GM06990 (cell line): ENCODE results near the gene YAF2.
"Not testable (repeated sequence)": the region's sequence is repeated elsewhere in the genome, so short reads cannot be mapped to it uniquely, and the experiment has no call there.

Experiments
- DNase-seq: peaks from one replicate; pipeline ENCODE4 v3.0.0-alpha.2; 2011; ENCODE audit not compliant: insufficient read length; ENCODE audit errors: extremely low read depth
- H3K27me3 ChIP-seq: replicated peaks from 2 replicates; pipeline ENCODE4 v1.6.0; 2011; ENCODE audit warnings: low read length; ENCODE audit not compliant: control insufficient read depth, insufficient read depth
- H3K36me3 ChIP-seq: 2 replicates; pipeline ENCODE4 v1.5.1; 2011; ENCODE audit warnings: low read length; ENCODE audit not compliant: control insufficient read depth, insufficient read depth
- H3K4me3 ChIP-seq: replicated peaks from 2 replicates; pipeline ENCODE4 v1.5.1; 2011; ENCODE audit warnings: low read depth, mild to moderate bottlenecking, control low read depth, low read length
- TF ChIP-seq, protein P1 (sequence below): IDR thresholded peaks from 2 replicates; pipeline ENCODE4 v1.5.1; 2011; ENCODE audit warnings: low read length, control low read depth, mild to moderate bottlenecking, inconsistent platforms; ENCODE audit not compliant: insufficient read depth, poor library complexity, severe bottlenecking

The YAF2 gene

DNA sequence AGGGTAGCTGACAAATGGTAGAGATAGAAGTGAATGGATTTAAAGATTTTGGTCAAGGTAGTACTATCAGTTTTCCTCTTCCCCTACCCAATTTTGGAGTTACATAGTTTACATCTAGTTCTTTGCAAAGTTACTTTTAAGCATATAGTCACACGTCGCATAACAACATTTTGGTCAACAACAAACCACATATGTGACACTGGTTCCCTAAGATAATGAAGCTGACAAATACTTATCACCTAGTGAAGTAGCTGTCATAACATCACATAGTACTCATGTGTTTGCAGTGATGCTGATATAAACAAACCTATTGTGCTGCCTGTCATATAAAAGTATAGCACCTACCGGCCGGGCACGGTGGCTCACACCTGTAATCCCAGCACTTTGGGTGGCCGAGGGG lies 45.4 kb downstream of the YAF2 start:
- DNase-seq: no peak
- TF ChIP-seq, protein P1, sequence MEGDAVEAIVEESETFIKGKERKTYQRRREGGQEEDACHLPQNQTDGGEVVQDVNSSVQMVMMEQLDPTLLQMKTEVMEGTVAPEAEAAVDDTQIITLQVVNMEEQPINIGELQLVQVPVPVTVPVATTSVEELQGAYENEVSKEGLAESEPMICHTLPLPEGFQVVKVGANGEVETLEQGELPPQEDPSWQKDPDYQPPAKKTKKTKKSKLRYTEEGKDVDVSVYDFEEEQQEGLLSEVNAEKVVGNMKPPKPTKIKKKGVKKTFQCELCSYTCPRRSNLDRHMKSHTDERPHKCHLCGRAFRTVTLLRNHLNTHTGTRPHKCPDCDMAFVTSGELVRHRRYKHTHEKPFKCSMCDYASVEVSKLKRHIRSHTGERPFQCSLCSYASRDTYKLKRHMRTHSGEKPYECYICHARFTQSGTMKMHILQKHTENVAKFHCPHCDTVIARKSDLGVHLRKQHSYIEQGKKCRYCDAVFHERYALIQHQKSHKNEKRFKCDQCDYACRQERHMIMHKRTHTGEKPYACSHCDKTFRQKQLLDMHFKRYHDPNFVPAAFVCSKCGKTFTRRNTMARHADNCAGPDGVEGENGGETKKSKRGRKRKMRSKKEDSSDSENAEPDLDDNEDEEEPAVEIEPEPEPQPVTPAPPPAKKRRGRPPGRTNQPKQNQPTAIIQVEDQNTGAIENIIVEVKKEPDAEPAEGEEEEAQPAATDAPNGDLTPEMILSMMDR: no peak
- Histone ChIP-seq H3K27me3 (no peaks in the 10 kb centered on the region), H3K4me3 (no peak overlapping the region), H3K36me3 (peaks cover 5% of the 10 kb centered on the region)

DNA sequence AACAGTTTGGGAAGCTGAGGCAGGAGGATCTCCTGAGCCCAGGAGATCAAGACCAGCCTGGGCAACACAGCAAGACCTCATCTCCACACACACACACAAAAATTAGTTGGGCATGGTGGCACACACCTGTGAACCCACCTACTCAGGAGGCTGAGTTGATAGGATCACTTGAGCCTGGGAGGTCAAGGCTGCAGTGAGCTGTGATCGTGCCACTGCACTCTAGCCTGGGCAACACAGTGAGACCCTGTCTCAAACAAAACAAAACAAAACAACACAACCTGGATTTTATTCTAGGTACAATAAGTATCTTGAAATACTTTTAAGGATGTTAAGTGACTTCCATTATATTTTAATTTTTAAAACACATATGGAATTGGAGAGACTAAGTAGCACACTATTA lies 45.8 kb downstream of the YAF2 start:
- Histone ChIP-seq H3K4me3 (no peak overlapping the region), H3K36me3 (peaks cover 5% of the 10 kb centered on the region), H3K27me3 (no peaks in the 10 kb centered on the region)
- TF ChIP-seq, protein P1: no peak
- DNase-seq: no peak

DNA sequence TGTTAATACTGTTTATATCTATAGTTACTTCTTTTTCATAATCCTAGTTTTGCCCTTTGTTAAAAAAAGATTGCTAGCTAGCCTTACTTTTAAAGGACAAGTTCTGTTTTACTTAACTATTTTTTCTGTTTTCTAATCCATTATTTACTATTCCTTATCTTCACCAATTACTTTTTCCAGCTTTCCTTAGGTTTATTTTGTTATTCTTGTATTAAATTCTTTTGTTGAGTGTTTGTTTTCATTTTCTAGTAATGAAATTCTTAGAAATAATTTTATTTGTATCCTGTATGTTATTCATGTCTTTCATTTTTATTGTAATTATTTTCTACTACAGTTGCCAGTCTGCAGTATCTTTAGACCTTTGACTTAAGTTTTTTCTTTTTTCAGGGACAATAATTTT lies 47.7 kb downstream of the YAF2 start:
- DNase-seq: no peak
- TF ChIP-seq, protein P1: no peak
- Histone ChIP-seq H3K36me3 (peaks cover 2% of the 10 kb centered on the region; the same call in 1 of the 2 replicates), H3K27me3 (no peaks in the 10 kb centered on the region), H3K4me3 (no peak overlapping the region)

DNA sequence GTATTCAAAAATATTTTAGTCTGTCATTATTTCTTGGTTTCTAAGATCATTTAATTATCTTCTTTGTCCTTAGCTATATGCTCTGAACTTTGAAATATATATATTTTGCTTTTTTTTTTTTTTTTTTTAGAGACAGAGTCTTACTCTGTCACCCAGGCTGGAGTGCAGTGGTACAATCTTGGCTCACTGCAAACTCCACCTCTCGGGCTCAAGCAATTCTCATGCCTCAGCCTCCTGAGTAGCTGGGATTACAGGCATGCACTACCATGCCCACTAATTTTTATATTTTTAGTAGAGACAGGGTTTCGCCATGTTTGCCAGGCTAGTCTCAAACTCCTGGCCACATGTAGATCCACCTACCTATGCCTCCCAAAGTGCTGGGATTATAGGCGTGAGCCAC lies 49.8 kb downstream of the YAF2 start:
- H3K27me3 ChIP-seq, DNase-seq, H3K36me3 ChIP-seq, H3K4me3 ChIP-seq: not testable (repeated sequence)

DNA sequence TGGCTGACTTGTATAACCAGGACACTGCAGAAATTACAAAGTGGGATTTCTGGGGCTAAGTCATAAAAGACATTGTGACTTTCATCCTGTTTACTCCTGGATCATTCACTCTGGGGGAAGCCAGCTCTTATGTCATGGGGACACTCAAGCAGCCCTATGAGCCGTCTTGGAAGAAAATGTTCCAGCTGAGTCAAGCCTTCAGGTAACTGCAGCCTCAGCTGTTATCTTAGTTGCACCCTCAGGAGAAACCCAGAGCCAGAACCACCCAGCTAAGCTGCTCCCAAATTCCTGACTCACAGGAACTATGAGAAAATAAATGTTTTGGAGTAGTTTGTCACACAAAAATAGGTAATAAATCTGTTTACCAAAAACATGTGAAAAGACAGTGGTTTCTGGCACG lies 50.2 kb downstream of the YAF2 start:
- Histone ChIP-seq H3K36me3 (no peaks in the 10 kb centered on the region), H3K4me3 (no peak overlapping the region)

DNA sequence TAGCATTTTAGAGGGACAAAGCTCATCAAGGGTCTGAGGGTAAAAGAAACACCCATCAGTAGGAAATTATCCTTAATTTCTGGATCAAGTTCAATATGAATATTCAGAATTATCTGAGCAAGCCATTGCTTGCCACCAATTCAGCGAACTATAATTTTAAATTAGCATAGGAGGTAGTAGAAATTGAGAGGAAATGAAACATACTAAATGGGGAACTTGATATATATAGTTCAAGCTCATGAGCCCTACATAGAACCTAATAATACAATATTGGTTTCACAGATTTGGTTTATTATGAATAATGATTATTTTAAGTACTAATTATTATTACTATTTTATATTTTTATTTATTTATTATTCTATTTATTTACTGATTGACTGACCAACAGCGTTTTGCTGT lies 51.3 kb downstream of the YAF2 start:
- no peaks in the 10 kb centered on the region for H3K36me3 ChIP-seq
- TF ChIP-seq, protein P1: no peak
- no peak for DNase-seq
- H3K4me3 ChIP-seq: no peak overlapping the region
- no peaks in the 10 kb centered on the region for H3K27me3 ChIP-seq

More for the DNA sequence above, 50.2 kb downstream of the YAF2 start:
- TF ChIP-seq, protein P1: no peak
- H3K27me3 ChIP-seq: no peaks in the 10 kb centered on the region
- DNase-seq: no peak
